ENCODE results near the gene TMEM243.
"Not testable (repeated sequence)": the region's sequence is repeated elsewhere in the genome, so short reads cannot be mapped to it uniquely, and the experiment has no call there.

Gene TMEM243

GRCh38 chr7:87219545-87220025, at the start of gene TMEM243:
Gene TMEM243, minus strand, starts transcription at chr7:87219732. Its CDS starts 229 bp downstream, at chr7:87219503.
- peak; percentile 52 to 75 (median 67) for DNase-seq (ENCODE audit: low read depth in 3 of 3)

GRCh38 chr7:87267239-87267900, 47.8 kb upstream of the TMEM243 start:
- no peak for DNase-seq (ENCODE audit: low read depth in 3 of 3)

- DNase-seq (ENCODE audit: low read depth in 3 of 3) = no peak
Observed at GRCh38 chr7:87263537-87263936, 44.0 kb upstream of the TMEM243 start.

- no peak for DNase-seq (ENCODE audit: low read depth in 3 of 3)
Observed at GRCh38 chr7:87253589-87254087, 34.1 kb upstream of the TMEM243 start.

GRCh38 chr7:87245671-87246070, 26.1 kb upstream of the TMEM243 start:
- DNase-seq (ENCODE audit: low read depth in 3 of 3) = not testable (repeated sequence)

GRCh38 chr7:87238464-87239051, 19.0 kb upstream of the TMEM243 start:
- DNase-seq (ENCODE audit: low read depth in 3 of 3) = not testable (repeated sequence)

- DNase-seq (ENCODE audit: low read depth in 3 of 3) = no peak
Observed at GRCh38 chr7:87234949-87235348, 15.4 kb upstream of the TMEM243 start.

- no peak for DNase-seq (ENCODE audit: low read depth in 3 of 3)
Observed at GRCh38 chr7:87231711-87232110, 12.2 kb upstream of the TMEM243 start.

- no peak for DNase-seq (ENCODE audit: low read depth in 3 of 3)
Observed at GRCh38 chr7:87231258-87231657, 11.7 kb upstream of the TMEM243 start.

GRCh38 chr7:87226495-87226894, 7.0 kb upstream of the TMEM243 start:
- DNase-seq (ENCODE audit: low read depth in 3 of 3) = no peak

- no peak for DNase-seq (ENCODE audit: low read depth in 3 of 3)
Observed at GRCh38 chr7:87225696-87226095, 6.2 kb upstream of the TMEM243 start.

- DNase-seq (ENCODE audit: low read depth in 3 of 3) = no peak
Observed at GRCh38 chr7:87223666-87224065, 4.1 kb upstream of the TMEM243 start.

- no peak for DNase-seq (ENCODE audit: low read depth in 3 of 3)
Observed at GRCh38 chr7:87220734-87221215, 1.2 kb upstream of the TMEM243 start.

- peak; percentile 57 to 80 (median 65) for DNase-seq (ENCODE audit: low read depth in 3 of 3)
Observed at GRCh38 chr7:87220026-87220733, 648 bp upstream of the TMEM243 start.

- DNase-seq (ENCODE audit: low read depth in 3 of 3) = no peak
Observed at GRCh38 chr7:87218796-87219544, 562 bp downstream of the TMEM243 start.

GRCh38 chr7:87217983-87218653, 1.4 kb downstream of the TMEM243 start:
- DNase-seq (ENCODE audit: low read depth in 3 of 3) = no peak

- peak in 1 of 3 donors; percentile 33 for DNase-seq (ENCODE audit: low read depth in 3 of 3)
Observed at GRCh38 chr7:87216701-87217508, 2.6 kb downstream of the TMEM243 start.

- no peak for DNase-seq (ENCODE audit: low read depth in 3 of 3)
Observed at GRCh38 chr7:87215046-87215445, 4.5 kb downstream of the TMEM243 start.

- DNase-seq (ENCODE audit: low read depth in 3 of 3) = no peak
Observed at GRCh38 chr7:87213811-87214210, 5.7 kb downstream of the TMEM243 start.

GRCh38 chr7:87213252-87213651, 6.3 kb downstream of the TMEM243 start:
- no peak for DNase-seq (ENCODE audit: low read depth in 3 of 3)
